ENCODE measurements around the gene KDM4E.

GRCh38 chr11:95055283-95055897, 30.3 kb downstream of the KDM4E start:
- no peak for TF ChIP-seq CTCF (IDR thresholded peaks at IDR 0.05)
- no peak for TF ChIP-seq POLR2A (IDR thresholded peaks at IDR 0.05)
